GM20431 (cell line): ENCODE data around the gene MYL7.
"Not testable (repeated sequence)": the region's sequence is repeated elsewhere in the genome, so short reads cannot be mapped to it uniquely, and the experiment has no call there.

ENCODE experiments used
- in situ Hi-C: fragments of 300-500 bp; cut with MseI, MboI; formaldehyde crosslinking; loops from one replicate; pipeline ENCODE4 v1.15.0; 2020; ENCODE audit warnings: low sequenced_read_pairs; ENCODE audit not compliant: unreplicated experiment

The MYL7 gene

DNA sequence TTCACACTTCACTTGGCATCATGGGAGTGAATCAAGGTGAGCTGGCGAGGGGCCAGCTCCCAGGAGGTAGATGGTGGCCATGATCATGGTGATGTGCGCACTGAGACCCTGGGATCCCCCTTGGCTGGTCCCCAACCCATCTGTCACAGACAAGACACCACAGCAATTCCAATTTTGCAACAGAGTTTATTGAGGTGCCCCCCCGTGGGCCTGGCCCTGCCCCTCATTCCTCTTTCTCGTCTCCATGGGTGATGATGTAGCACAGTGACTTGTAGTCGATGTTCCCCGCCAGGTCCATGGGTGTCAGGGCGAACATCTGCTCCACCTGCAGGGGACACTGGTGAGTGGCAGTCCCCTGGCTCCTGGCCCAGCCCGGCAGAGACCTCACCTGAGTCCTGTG is 2.4 kb downstream of the MYL7 start:
- in situ Hi-C loops, result no loop called here

DNA sequence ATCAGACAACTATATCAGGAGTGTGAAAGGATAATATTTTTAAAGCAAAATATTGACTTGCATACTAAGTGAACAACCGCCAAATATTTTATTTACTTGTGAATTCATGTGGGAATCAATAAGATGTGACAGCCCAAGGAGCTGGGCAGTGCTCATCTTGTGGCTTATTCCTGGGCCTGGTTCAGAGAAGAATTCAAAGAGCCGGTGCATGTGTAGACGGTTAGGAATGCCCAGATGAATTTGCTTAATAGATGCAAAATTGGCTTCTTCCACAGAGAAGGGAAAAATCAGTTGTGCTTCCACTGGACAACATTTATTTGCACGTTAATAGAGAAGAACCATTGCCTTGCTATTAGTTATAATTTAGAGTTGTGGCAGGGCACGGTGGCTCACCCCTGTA is 4.4 kb downstream of the MYL7 start:
- in situ Hi-C loops, result no loop called here

DNA sequence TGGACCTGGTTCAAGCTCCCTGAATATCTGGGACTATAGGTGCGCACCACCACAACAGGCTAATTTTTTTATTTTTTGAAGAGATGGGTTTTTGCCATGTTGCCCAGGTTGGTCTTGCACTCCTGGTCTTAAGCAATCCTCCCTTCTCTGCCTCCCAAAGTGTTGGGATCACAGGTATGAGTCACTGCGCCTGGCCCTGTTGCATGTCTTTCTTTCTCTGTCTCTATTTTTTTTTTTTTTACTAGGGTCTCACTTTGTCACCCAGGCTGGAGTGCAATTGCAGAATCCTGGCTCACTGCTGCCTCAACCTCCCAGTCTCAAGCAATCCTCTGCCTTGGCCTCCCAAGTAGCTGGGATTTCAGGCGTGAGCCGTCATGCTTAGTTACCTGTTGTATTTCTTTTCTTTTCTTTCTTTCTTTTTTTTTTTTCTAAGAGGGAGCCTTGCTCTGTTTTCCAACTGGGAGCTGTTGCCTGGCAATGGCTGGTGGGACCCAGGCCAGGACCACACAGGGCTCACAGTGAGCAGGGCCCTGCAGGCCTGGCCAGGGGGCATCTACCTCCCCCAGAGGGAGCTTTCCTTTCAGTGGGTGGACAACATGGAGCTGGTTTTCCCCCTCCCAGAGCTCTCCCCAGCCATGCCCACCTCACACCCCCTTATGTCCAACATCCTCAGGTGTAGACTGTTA is 6.0 kb downstream of the MYL7 start:
- in situ Hi-C loops, result no loop called here

DNA sequence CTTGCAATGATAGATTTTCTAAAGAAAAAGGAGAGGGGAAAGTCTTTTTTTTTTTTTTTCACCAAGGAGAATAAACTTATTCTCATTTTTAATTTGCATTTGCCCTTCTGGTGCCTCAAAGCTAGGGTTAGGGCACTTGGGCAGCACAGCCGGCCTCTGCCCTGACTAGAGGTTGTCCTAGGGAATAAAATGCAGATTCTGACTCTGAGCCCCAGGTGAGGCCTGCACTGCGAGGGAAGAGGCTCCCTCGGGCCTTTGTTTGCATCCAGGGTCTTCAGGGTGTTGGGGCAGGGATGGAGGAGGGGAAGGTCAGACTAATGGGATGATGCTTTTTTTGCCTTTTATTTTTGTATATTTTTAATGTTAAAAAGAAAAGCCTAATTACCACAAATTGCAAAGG is 7.8 kb downstream of the MYL7 start:
- in situ Hi-C loops, result no loop called here

DNA sequence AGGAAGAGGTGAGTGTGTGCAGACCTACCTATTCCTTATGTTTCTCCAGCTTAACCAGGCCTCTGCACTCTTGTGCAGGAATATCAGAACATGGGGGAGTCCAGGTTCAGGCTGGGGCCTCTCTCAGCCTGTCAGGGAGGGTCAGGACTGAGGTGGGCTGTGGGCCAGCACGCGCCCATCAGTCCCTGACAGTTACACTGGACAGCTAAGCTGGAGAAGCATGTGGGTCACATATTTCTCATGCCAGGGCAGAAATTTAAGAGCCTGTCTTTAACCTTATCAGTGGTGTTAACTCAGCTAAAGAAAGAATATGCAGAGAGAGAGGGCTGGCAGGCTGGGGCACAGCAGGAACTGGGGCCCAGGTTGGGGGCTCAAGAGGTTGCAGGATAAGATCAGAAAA is 9.1 kb downstream of the MYL7 start:
- in situ Hi-C loops, result no loop called here

DNA sequence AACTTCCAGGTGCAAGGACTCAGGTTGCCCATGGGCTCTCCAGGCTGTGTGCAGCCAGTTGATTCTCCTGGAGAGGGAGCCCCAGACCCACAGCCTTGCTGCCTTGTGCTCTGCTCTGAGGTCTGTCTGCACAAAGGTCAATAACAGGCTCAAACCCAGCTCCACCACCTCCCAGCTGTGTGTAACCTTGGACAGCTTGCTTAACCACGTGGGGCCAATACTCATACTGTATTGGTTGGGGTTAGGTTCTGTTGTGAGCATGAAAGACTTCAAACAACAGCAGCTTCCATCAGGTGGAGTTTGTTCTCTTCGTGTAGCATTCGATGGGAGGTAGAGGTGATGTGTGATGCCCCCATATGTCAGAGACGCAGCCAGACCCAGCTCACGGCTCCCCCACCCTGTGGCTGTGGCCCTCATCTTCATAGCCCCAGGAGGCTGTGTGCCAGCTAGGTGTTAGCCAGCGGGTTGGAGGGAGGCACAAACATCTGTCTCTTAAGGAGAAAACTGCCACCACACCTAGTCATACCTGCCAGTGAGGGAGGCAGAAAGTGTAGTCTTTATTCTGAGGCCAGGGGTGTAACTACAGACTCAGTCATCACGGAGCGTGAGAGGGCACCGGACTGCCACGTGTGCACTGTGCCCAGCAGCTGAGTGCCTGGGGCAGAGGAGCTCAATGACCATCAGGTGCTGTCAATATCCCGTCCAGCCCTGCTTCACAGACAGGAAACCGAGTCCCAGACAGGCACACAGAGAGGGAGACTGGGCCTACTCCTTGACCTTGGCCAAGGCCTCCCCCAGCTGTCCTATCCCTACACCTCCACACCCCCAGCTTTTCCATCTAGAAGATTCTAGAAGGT is 9.7 kb downstream of the MYL7 start:
- in situ Hi-C loops, result no loop called here

DNA sequence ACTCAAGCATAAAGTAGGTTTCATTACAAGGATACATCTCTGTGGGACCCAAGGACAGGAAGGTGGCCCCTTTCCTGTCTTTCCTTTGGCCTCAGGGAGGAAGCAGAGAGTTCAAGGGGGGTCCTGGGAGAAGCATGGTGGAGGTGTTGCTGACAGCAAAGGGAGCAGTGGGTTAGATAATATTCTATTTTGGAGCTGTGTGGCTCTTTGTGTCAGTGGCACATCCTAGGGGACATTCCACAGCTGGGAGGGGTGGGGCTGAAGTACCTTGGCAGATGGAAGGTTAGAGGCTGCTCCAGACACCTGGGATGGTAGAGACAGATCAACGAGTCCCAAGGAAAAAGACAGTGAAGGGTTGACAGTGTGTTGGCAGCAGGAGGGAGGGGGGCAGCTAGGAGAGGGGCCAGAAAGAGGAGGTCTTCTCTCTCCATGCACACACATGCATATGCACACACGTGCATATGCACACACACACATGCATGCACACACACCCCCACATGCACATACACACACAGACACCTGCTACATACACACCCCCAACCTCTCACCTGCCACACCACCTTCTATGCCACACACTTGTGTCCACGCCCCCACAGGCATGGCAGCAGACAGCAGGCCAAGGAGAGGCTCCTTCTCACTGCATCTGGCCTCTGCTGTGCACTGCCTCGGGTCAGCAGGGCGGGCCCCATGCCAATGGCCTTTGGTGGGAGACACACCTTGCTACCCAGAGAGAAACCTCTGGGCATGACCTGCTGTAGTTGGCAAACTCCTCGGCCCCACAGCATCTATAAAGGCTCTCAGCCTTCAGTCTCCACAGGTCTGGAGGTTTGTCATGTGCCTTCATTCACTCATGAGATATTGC is 12.2 kb downstream of the MYL7 start:
- in situ Hi-C loops, result no loop called here

DNA sequence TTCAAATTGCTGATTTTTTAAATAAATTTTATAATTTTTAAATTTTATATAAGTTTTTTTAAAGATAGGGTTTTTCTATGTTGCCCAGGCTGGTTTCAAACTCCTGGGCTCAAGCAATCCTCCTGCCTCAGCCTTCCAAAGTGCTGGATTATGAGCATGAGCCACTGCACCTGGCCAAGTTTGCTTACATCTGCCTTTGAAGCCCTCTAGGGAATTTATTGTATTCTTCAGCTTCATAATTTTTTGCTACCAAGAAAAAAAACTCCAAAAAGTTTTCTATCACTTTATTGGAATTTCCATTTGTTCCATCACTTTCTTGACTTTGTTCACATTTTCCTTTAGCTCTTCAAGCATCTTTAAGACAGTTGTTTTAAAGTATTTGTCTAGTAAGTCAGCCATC is 14.0 kb downstream of the MYL7 start:
- in situ Hi-C loops, result no loop called here

DNA sequence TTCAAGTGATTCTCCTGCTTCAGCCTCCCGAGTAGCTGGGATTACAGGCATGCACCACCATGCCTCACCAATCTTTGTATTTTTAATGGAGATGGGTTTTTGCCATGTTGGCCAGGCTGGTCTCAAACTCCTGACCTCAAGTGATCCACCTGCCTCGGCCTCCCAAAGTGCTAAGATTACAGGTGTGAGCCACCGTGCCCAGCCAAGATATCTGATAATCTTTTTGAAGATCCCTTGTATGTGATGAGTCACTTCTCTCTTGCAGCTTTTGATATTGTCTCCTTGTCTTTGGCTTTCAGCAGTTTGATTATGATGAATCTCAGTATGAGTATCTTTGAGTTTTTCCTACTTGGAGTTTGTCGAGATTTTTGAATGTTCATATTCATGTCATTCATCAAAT is 14.6 kb downstream of the MYL7 start:
- in situ Hi-C loops, result not testable (repeated sequence)

DNA sequence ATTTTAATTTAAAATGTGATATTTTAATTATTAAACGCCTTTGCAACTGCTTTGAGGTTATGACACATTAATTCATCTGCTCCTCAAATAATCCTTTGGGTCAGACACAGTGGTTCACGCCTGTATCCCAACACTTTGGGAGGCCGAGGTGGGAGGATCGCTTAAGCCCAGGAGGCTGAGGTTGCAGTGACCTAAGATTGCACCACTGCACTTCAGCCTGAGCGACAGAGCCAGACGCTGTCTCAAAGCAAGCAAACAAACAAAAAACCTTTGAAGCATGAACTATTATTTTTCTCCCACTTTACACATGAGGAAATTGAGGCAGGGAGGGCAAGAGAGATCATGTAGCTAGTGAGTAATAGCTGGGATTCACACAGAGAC is 16.3 kb downstream of the MYL7 start:
- in situ Hi-C loops, result no loop called here

DNA sequence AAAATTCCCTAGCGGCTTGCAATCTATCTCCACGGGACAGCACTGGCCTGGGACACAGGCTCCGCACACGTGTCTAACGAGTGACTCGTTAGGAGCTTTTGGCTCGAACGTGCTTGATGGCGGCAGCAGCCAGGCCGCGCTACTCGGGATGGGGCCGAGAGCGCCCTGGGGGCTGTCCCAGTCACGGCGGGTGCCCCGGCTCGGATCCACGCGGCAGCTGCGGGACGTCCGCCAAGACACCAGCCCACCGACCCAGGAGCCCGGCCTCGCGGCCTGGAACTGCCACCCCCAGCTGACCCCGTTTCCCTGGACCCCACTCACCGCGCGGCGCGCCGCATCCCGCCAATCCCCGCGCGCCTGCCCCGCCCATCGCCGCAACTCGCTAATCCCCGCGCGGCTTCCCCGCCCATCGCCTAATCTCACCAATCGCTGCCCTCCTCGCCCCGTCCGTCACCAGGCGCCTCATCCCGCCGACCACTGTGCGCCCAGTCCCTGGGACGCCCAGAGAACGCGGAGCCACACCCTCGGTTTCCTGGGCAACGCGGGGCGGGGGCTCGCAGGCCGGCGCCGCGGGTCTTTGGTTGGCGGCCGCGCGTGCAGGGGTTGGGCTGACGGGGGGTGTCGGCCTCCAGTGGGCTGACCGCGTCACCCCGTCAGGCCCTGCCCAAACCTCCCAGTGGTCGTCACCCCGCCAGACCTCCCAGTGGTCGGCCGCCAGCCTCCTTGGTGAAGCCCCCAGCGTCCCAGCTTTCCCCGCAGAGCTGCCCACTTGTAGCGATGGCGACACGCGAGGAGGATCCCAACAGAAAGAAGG is 17.7 kb downstream of the MYL7 start, which contains the start of gene POLD2:
Gene POLD2, minus strand, starts transcription at position 359 of the 814 bp plus-strand sequence. CDS start 1,495 bp downstream, outside the sequence.
- in situ Hi-C loops, result no loop called here

DNA sequence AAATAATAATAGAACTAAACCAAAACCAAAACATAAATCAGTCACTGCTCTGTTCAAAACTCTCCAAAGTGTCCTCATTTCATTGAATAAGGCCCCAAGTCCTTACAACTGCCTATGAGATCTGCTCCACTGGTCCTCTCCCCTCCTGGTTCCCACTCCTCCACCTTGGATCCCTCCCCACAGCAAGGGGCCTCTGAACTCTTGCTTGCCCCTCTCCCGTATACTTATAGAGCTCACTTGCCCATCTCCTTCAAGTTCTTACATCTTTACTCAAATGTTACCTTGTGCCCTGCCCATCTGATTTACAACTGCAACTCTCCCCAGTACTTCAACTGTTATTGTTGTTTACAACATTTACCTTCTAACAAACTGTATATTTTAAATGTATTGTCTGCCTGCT is 18.6 kb downstream of the MYL7 start:
- in situ Hi-C loops, result no loop called here

DNA sequence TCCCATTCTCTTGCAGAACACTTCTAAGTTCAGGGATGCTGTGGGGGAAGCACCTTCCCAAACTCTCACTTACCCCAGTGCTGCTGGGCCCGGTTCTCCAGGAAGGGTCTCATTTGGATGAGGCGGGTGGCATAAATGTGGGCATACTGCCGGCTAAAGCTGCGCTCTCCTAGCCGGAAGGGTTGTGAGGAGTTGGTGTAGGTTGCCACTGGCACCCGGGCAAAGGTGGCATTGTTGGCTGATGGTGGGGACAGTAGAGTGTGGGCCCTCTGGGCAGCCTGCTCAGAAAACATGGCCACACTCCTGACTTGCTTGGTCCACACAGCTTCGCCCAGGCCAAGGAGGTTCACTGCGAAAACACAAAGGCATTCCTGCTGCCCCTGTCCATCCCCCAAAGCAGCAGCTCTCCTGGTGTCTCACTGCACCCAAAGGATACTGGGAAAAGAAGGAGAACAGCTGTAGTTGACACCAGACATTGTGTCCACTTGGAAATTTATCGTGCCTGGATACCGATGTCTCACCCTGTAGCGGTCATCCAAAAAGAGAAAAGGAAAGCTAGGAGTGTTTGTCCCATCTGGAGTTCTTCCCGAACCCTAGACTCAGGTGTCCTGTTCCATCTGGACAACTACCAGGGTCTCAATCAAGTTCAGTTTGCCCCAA is 19.2 kb downstream of the MYL7 start:
- in situ Hi-C loops, result no loop called here

DNA sequence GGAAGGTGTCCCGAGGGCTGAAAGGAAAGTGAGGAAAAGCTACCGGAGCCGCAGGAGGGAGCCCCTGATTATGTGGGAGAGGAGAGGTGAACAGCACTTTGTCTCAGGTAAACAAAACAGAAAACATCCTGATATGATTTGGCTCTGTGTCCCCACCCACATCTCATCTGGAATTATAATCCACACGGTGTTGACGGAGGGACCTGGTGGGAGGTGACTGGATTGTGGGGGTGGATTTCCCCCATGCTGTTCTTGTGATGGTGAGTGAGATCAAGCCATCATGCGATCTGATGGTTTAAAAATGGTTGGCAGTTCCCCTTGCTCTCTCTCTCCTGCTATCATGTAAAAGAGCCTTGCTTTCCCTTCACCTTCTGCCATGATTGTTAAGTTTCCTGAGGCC is 20.7 kb downstream of the MYL7 start:
- in situ Hi-C loops, result no loop called here

DNA sequence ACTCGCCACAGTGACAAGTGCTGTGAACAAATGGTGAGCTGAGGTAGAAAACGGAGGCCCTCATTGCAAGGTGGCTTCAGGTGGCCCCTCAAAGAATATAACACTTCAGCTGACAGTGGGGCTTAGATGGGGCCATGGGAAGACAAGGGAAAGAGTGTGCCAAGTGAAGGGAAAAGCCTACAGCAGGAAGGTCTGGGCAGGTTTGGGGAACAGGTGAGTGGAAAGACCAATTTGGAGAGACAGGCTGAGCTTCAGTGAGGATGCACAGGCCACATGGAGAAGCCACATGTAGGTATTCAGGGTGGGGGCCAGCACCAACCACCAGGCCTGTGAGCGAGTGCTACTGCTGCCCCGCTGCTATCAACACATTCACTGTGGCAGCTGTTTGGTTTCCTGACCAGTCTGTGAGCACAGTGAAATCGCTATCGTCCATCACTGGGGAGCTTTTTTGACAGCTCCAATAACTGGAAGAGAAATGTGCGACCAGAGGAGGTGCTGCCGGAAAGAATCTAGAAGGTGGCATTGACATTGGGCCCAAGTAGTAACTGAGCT is 21.2 kb downstream of the MYL7 start:
- in situ Hi-C loops, result no loop called here

DNA sequence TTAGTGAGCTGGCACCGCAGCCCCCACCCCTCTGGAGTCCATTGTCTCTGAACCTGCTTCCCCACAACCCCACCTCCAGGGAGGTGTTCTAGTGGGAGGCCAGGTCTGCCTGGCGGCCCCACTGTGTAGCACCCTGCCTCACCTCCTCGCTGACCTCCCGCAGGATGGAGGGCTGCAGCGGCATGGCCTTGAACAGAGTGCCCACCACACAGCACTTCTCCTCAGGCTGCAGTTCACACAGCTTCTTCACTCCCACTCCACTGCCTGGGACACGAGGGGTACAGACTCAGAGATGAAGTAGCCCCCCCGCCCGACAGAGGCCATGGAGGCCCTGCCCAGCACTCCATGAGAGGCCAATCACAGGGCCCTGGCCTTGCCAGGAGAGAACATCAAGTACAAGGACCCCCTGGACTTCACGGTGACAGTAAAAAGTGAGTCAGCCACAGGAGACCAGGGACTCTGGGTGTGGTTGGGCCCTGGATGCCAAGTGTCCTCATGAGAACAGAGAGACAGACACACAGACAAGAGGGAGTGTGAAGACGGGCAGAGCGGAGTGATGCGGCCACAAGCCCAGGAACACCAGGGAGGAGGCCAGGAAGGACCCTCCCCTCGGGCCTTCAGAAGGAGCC is 23.2 kb downstream of the MYL7 start:
- in situ Hi-C loops, result no loop called here

DNA sequence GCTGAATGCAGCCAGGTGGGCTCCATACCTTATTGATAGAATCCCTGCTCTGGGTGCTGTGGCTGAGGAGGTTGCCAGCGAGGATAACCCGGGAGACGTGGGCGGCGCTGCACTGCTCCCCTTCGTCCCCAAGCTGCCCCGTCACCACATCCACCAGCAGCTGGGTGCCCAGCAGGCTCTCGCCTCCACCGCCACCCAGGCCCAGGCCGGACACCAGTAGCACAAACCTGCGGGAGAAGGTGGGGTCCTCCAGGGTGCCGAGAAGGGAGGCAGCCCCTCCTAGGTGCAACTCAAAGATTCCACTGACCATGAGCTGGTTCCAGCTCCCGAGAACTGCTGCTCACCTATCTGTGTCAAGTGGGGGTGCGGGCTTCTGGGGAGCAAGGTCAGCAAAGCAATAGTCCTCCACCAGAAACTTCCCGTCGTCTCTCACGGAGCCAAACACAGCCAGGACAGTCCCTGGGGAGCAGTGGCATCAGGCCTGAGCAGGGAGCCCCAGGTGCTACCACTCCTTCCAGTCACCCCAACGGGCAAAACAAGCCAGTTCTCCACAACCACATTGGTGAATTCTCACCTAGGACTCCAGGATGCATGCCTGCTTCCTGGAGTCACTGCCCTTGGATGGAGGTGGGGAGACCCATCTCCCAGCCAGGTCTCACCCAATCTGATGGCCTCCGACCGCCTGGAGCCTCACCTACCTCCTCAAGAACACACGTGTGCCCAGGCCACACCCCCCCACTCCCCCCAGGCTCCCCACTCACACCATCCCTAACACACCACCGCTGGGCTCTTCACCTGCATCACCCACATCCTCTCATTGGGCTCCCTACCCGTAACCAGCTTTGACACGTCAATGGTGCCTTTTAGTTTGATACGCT is 24.1 kb downstream of the MYL7 start:
- in situ Hi-C loops, result no loop called here
